ENCODE data around the gene ABHD10. TPM values are rescaled to one million over a fixed set of nuclear protein-coding genes. Genes with fewer than 3 reads are reported as not detected.
A peak's percentile ranks its signal among the peaks of the same experiment; 100 is the strongest.

Gene ABHD10
- polyA plus RNA-seq, 1 donor: 57.9 TPM

DNA sequence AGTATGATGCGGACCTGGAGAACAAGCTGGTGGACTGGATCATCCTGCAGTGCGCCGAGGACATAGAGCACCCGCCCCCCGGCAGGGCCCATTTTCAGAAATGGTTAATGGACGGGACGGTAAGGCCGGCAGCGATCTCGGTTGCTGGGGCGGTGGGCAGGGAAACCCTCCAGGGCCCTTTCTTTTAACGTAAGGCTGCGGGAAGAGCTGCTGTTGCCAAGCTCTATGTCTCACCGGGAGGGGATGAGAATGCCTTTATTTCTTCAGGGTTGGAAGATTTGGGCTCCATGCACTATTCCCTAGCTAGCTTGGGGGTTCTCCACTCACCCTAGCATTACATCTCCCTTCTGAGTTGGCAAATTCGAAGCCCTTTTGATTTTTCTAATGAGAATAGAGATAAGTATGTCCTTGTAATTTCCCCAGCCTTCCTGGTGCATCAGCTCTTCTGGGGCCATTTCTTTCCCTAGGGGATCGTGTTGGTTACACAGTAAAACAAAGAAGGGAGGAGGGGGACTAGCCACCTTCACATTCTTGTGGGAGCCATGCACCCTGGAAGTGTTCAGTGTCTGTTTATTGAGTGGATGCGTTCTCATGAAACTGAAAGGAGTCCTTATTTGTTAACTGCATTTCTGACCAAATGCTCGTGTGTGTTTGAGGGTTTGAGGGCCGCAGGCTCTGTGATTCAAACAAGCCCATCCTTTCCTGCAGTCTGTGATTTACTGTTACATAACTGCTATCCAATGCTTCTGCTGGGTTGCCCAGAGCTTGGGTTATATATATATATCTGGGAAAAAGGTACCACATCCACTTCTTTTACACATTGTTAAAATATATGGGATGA lies 20.9 kb downstream of the ABHD10 start:
- no peak for DNase-seq

DNA sequence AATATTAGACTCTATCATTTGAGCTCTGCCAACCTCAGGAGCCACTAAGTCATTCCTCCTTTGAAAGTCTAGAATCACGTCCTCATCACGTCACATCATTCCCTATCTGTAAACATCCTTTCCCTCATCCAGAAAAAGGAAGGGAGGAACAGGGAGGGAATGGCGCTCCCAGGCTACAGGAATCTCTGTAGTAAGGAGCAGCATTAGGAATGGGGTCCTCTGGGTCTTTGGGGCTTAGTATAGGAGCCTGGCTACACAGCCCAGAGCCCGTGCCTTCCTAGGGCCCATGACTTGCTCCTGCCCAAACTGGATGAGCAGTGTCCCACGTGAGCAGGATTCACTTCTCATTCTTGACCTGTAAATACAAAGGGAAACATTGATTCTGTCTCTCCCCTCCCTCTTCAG lies 21.5 kb downstream of the ABHD10 start:
- no peak for DNase-seq

DNA sequence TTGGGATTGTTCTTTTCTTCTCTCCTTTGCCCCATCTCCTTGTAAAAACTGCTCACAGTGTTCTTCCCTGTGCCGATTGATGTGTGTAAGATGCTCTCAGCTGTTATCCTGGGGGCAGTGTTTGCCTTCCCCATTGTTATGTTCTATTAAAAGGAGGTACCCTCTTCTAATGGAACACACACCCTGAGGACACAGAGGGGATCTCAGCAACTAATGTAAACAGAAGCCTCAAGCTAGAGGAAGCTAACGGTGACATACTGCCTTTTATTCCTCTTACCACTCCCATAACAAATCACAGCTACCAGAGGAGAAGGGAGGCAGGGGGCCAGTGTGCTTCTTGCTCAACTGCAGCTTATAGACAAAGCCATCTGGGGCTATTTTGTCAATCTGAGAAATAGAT lies 22.1 kb downstream of the ABHD10 start:
- no peak for DNase-seq

DNA sequence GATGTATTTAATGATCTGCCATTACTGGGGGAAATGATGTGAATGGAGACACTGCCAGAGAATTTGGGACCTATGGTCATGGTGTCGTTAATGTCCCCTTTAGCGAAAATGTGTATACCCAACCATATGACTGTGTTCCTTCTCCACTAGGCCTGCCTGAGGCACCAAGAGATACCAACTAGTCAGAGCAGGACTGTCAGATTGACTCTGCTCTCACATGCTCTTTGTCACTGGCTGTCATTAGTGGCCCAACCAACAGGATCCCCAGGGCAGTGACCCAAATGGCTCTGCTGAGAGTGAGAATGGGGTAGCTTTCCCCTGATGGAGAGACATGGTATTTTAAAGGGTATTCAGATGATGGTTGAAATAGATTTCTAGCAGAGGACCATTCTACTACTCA lies 22.7 kb downstream of the ABHD10 start:
- no peak for DNase-seq

DNA sequence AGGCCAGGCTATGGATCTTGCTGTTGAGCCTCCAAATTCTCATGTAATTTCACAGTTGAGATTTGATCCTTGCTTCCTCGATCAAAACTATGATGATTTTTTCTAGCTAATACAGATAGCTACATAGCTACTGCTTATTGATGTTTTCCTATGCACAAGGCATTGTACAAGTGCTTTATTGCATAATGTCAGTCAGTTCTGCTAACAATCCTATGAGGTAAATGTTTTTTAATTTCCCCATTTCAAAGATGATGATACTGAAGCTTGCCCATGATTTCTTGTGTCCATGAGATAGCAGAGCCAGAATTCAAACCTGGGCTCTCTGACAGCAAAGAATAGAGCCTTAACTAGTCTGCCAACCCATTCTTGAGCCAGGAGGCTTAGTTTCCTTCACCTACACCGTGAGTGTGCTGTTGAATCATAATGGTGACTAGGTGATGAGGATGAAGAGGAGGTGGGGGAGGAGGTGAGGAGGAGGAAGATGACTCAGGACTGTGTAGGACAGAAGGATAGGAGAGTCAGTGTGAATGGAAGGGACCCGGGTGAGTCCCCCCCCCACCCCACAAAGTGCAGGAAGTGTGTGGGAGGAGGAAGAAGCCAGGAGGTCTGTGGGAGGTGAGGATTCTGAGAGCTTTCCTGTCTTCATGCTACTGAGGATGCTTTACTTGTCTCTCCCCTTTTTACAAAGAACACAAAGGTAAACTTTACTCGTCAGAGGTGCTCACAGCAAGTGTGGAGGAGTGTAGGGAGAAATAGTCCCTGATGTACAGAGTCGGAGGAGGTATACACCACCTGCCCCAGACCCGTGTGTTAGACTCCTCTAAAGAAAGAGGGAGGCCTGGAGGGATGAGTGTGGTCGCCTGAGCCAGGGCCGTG lies 23.5 kb downstream of the ABHD10 start:
- DNase-seq: no peak

DNA sequence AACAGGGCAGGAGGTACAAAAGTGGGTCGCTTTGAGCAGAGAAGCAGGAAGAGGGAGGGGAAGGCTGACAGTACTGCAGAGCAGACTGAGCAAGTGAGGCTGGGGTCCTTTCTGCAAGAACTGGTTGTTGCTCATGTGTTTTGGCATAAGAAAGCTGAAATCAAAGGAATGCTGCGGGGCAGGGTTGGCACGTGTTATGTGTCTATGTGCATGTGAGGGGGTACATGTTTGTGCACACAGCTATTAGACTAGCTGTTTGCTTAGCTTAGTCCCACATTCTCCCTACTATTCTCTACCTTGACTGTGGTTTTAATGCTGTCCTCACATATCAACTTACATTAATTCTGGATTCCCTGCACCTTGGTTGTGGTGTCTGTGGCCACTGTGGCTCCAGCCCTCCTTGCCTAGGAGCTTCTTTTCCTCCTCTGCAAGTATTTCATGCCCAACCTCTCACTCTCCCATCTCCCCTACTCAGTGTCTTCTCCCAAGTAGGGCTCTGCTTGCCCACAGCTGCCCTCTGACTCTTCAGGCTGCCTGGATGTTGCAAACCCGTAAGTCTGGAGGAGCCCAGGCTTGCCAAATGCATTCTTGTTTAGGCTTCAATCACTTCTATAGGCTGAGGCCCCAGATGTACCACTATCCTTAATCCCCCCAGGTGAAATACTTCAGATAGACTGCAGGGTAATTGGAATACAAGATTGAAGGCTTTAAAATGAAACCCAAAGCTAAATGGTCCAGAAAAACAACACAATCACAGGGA lies 24.7 kb downstream of the ABHD10 start:
- no peak for DNase-seq

DNA sequence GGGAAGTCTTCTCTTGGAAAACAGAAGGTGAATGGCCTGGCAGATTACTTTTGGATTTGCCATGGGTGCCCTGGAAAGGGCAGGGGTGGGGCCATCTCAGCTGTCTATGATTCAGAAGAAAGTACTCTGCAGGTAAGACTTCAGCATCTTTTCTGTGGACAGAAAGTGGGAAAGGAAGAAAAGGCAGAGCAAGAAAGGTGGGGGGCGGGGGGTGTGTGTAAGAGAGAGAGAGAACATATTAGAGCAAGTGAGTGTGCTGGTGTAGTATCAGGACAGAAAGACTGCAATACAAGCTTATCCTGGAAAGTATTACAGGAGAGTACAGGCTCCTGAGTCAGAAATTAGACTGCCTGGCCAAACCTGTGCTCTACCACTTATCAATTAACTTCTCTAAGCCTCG lies 25.4 kb downstream of the ABHD10 start:
- DNase-seq: no peak

DNA sequence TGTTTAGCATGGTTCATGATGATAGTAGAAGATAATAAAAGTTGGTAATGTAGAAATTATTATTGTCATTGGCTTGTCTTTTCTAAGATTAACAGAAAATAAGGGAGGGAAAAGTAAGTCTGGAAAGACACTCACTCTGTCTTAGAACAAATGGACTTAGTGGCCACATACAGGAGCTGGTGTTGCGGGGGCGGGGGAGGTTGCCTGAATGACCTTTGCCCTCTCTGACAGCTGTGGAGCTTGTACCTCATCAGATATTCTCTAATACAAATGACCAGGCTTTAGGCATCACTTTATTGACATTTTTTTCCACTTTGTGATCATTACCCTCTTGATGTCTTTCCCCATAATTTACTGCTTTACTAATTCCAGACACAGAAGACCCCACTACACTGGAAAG lies 25.8 kb downstream of the ABHD10 start:
- DNase-seq: no peak

DNA sequence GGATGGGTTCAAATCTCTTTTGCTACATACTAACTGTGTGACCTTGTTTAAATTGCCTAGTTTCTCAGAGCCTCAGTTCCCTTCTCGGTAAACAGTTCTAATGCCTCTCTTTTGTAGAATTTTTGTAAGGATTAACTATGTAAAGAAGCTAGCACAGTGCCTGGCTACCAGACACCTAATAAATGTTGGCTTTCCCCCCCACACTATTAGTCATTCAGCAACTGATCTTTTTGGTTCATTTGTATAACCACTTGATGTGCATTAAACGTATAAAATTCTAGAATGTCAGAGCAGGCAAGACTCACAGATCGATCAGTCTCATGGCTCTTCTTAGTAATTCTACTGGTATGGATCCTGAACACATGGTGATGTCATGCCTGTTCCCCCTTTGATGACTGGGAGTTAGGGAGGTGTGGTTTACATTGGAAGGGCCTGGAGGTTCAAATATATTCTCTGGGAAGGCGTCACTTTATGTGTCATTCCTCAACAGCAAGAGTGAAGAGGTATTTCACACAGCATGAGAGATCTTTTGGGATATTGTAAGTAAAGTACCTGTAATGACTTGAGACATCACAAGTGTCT lies 26.4 kb downstream of the ABHD10 start:
- no peak for DNase-seq

DNA sequence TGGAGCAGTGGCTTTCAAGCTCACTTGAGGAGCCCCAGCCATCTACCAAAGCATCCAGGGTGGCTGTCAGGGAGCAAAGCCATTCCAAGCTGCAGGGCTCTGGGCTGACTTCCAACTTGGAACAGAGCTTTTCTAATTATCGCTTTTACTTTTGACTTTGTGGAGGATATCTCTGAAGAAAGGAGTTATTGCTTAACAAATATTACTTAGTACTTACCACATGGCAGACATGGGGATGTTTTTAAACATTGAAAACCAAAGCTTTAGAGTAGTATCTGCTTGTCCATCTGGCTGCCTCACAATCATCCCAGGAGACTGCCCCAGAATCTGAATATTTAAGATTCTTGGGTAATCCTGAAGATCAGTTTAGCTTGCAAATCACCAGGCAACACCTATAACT lies 28.8 kb downstream of the ABHD10 start:
- DNase-seq: no peak

DNA sequence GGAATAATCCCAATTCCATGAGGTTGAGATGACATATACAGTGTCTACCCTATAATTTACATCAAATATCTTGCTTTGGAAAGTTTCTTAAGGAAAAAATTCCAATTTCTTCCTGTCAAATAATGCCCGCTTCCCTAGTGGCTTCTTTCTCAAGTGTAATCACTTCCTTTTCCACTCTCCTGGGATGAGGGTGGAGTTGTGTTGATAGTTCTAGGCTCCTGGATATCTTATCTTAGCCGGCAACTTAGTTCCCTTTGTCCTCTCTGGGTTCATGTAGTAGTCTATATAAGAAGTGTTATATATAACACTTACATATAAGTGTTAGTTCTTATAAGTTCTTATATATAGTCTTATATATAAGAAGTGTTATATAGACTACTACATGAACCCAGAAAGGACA lies 30.8 kb downstream of the ABHD10 start:
- no peak for DNase-seq

DNA sequence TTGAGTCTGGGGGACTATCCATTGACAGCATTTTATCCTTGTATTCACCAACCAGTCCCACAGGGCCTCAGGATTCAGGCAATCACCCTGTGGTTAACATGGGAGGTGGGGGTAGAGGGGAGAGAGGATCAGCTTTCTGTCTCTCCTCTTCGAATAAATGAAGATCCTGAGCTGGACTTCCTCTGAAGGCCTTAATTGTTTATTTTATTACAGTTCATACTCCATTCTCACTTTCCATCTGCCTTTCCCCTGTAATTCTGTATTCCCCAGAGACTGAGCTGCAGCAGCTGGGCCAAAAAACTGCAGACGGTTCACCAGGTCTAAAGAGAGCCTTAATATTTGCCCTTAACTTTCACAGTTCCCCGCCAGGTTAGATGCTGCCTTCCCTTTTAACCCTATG lies 31.8 kb downstream of the ABHD10 start:
- no peak for DNase-seq

DNA sequence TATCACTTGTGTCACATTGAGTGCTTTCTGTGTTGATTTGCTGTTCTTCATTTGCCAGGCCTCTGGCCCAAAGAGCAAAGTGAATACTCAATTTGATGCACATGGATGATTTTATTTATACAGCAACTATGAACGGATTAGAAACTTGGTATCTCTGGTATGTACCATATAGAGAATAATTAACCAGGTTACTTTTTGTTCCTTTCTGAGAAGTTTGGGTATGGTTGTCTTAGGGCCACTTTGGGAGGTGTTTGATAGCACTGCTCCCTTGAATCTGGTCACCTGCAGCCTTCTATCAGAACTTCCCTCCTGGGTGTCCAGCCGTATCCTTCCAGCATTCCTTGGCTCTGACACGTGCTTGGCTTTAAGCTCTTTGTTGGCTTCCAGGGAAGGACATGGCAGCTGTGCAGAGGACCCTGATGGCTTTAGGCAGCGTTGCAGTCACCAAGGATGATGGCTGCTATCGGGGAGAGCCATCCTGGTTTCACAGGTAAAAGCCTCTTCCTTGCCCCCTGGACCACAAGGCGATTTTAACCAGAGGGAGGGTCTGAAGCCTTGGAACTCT lies 32.6 kb downstream of the ABHD10 start:
- DNase-seq: no peak

DNA sequence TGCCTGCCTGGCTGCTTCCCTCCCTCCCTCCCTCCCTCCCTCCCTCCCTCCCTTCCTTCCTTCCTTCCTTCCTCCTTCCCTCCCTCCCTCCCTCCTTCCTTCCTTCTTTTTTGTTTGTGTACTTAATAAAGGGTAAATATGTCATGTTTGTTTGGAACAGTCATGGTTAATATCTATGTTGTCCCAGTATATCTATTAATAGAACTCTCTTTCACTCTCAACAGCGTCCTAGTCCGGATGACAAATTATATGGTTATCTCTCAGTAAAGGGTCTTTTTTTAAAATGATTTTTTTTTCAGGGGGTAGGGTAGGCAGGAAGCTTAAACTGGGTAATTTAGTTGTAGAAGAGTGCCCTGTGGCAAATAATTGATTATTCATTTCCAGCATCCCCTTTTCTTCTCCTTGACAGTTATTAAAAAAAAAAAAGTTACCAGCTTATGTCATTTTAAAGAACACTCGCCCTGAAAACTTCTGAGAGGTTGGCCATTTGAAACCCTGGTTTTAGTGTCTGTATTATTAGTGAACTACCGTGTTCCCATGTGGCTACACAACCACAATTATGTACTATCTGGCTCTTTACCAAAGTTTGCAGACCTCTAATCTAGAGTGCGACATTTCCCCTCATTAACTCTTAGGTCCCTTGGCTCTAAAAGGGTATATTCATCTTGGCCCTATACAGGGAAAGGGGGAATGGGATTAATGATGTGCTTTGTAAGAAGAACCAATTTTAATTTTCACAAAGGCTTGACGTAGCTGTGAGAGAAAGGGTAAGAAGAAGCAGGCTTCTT lies 33.6 kb downstream of the ABHD10 start:
- DNase-seq: no peak

DNA sequence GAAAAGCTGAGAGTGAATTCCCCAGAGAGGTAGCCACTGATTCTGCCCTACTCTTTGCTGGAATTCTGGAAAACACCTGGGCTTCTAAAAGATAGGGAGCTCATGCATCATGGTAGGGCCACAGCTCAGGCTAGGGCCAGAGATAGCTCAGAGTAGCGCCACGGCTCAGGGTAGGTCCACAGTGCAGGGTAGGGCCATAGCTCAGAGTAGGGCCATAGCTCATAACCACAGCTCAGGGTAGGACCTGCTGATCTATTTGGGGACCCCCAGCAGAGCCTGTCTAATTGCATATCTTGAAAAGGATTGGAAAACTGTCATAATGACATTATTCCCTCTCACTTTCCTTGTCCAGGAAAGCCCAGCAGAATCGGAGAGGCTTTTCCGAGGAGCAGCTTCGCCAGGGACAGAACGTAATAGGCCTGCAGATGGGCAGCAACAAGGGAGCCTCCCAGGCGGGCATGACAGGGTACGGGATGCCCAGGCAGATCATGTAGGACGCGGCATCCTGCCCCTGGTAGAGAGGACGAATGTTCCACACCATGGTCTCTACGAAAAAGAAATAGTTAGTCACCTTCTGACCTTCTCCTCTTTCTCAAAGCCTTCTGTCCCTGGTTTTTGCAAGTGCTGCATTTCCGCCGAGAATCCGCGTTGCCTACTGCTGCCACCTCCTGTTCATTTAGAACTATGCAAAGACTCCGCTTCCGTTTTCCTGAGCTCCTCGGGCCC lies 34.4 kb downstream of the ABHD10 start:
- peak; percentile 74 for DNase-seq

DNA sequence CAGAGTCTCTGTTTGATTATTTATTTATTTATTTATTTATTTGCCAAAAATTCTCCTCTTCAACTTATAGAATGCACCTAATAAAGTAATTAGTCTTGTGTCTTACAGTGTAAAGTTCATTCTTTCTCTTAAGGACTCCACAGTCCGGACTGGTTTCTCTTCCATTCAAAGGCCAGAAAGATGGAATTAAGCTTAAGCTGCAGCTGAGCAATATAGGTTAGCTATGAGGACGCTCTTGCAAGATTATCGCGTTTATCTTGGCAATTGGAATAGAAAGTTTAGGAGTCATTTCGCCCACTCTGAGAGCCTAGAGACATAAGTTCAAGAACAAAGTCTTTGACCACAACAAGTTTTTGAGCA lies 34.9 kb downstream of the ABHD10 start:
- no peak for DNase-seq

DNA sequence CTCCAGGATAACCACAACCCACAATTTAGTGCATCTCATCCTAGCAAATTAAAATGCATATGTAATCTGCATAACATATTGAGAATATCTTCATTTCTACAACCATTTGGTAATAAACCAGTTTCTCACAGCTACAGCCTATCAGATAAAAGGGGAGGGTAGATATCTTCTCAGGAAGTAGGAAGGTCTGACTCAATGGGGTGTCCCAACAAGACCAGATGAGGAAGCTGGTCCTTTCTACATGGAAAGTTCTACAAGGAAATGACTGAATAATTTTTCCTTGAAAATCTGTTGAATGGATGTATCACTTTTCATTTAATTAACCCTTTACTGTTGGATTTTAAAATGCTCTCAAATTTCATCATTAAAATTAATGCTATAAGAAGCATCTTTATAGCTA lies 38.3 kb downstream of the ABHD10 start:
- DNase-seq: no peak

DNA sequence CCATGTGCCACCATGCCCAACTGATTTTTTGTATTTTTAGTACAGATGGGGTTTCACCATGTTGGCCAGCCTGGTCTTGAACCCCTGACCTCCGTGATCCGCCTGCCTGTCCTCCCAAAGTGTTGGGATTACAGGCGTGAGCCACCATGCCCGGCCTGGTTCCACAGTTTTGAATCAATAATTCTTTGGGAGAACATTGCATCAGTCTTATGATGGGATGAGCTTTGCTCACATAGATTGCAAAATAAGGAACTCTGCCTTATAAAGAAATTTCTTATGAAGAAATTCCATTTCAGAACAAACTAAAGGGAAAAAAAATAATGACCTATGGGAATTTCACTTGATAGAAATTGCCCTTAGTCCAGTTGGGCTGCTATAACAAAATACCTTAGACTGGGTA lies 39.9 kb downstream of the ABHD10 start:
- DNase-seq: no peak

DNA sequence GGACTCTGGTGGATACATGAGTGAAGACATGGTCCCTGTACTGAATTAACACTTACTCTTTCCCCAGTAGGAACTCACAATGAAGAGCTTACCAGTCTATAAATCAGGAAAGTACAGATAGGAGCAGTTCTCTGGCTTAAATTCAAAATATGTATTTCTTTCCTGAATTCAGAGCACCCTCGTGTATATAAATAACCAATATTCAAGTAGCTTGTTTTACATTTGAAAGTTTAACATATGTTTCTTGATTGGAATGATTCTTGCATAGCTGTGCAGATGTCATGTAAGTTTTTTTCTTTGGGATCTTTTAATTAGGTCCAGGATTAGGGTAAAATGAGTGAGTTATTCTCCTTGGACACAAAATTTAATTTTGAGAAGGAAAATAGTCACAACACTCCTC lies 40.9 kb downstream of the ABHD10 start:
- DNase-seq: no peak

DNA sequence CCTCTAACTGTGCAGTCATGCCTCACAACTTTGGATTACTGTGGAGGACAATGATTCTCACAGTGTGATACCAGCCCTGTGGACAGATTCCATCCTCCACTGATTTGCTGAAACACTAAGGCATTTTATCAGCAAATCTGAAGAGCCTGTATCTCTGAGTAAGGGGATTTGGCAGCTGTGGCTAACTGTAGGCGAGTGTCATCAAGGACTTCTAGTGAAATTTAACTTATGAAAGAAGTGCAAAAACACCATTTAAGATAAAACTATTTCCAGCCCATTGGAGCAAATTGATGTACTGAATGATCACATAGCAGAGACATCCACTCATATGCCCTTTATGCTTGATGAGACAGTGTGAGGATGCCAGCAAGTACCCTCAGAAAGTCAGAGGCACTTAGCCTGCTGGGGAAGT lies 41.9 kb downstream of the ABHD10 start:
- no peak for DNase-seq

DNA sequence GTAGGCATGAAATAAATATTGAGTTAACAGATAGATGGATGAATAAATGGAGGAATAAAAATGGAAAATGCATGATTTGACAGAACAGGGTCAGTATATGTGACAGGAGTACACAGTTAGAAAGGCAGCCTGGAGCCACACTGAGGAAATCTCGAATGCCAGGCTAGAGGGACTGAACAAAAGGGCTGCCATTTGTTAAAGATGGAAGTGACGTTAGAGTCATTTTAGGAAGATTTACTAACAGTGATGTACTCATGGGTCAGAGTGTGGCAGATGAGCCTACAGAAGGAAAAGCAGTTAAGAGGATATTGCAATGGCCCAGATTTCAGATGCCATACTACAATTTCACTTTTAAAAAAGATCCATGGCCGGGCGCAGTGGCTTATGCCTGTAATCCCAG lies 48.3 kb downstream of the ABHD10 start:
- DNase-seq: no peak

Measured in left kidney (tissue), 2 donors.